HepG2 (cell line): ENCODE measurements around the gene FNDC3B. TPM values are rescaled to one million over a fixed set of nuclear protein-coding genes. Genes with fewer than 3 reads are reported as not detected.

Source experiments
- GABPB1 ChIP-seq: IDR thresholded peaks from 2 replicates; pipeline ENCODE4 v1.6.1; 2016; ENCODE audit warnings: mild to moderate bottlenecking, missing genetic modification reagents, moderate library complexity, missing compliant biosample characterization
- JUNB ChIP-seq: sonication (generic); formaldehyde crosslinking; IDR thresholded peaks from 2 replicates; pipeline ENCODE4 v1.8.0; 2022; ENCODE audit warnings: missing genetic modification reagents, mild to moderate bottlenecking, borderline replicate concordance
- MAFK ChIP-seq, 2 experiments: IDR thresholded peaks in 1 of 2; conservative IDR thresholded peaks in 1 of 2; 2 replicates each; pipeline ENCODE4 v1.6.1; 2011; ENCODE audit warnings: improper control_type of control experiment in 2 of 2, low read length in 2 of 2
- MED8 ChIP-seq: sonication (generic); formaldehyde crosslinking; IDR thresholded peaks from 2 replicates; pipeline ENCODE4 v1.8.1; 2023; ENCODE audit warnings: mild to moderate bottlenecking, missing genetic modification reagents; ENCODE audit not compliant: insufficient replicate concordance
- MEF2D ChIP-seq: sonication (generic); formaldehyde crosslinking; IDR thresholded peaks from 2 replicates; pipeline ENCODE4 v1.5.1; 2020; ENCODE audit warnings: mild to moderate bottlenecking, missing genetic modification reagents
- MTA3 ChIP-seq: sonication (generic); formaldehyde crosslinking; IDR thresholded peaks from 2 replicates; pipeline ENCODE4 v1.4.0; 2020; ENCODE audit warnings: missing genetic modification reagents
- PAWR ChIP-seq: sonication (generic); formaldehyde crosslinking; IDR thresholded peaks from 2 replicates; pipeline ENCODE4 v1.4.0; 2020; ENCODE audit warnings: missing genetic modification reagents, mild to moderate bottlenecking, borderline replicate concordance
- PITX1 ChIP-seq: sonication (generic); formaldehyde crosslinking; IDR thresholded peaks from 2 replicates; pipeline ENCODE4 v1.5.1; 2020; ENCODE audit warnings: mild to moderate bottlenecking, missing genetic modification reagents
- POLR2A ChIP-seq, 2 experiments: IDR thresholded peaks; 2 replicates each; pipeline ENCODE4 v1.6.1; 2011; ENCODE audit warnings: low read depth in 2 of 2, low read length in 2 of 2, mild to moderate bottlenecking in 1 of 2, moderate library complexity in 1 of 2; ENCODE audit not compliant: insufficient read depth in 1 of 2
- SSRP1 ChIP-seq: IDR thresholded peaks from 2 replicates; pipeline ENCODE4 v1.6.1; 2016; ENCODE audit warnings: control low read depth
- STAG1 ChIP-seq: sonication (generic); formaldehyde crosslinking; IDR thresholded peaks from 2 replicates; pipeline ENCODE4 v1.4.0; 2020; ENCODE audit warnings: missing genetic modification reagents
- ZNF382 ChIP-seq: sonication (generic); formaldehyde crosslinking; IDR thresholded peaks from 2 replicates; pipeline ENCODE4 v1.5.0; 2020; ENCODE audit warnings: missing genetic modification reagents, mild to moderate bottlenecking, borderline replicate concordance
- ZNF530 ChIP-seq: sonication (generic); formaldehyde crosslinking; IDR thresholded peaks from 2 replicates; pipeline ENCODE4 v1.5.0; 2020; ENCODE audit warnings: low read depth, mild to moderate bottlenecking, missing genetic modification reagents
- ZNF556 ChIP-seq: sonication (generic); formaldehyde crosslinking; IDR thresholded peaks from 2 replicates; pipeline ENCODE4 v1.4.0; 2020; ENCODE audit warnings: mild to moderate bottlenecking, missing genetic modification reagents, borderline replicate concordance
- ZNF558 ChIP-seq: sonication (generic); formaldehyde crosslinking; IDR thresholded peaks from 2 replicates; pipeline ENCODE4 v1.9.0; 2022; ENCODE audit warnings: mild to moderate bottlenecking, missing genetic modification reagents, borderline replicate concordance
- ZNF607 ChIP-seq: sonication (generic); formaldehyde crosslinking; IDR thresholded peaks from 2 replicates; pipeline ENCODE4 v1.5.1; 2020; ENCODE audit warnings: missing genetic modification reagents, mild to moderate bottlenecking, borderline replicate concordance
- ZNF674 ChIP-seq: sonication (generic); formaldehyde crosslinking; IDR thresholded peaks from 2 replicates; pipeline ENCODE4 v1.5.0; 2020; ENCODE audit warnings: low read depth, mild to moderate bottlenecking, missing genetic modification reagents
- ZNF883 ChIP-seq: sonication (generic); formaldehyde crosslinking; IDR thresholded peaks from 2 replicates; pipeline ENCODE4 v1.5.1; 2020; ENCODE audit warnings: mild to moderate bottlenecking, missing genetic modification reagents; ENCODE audit errors: not compliant biosample characterization
- ZSCAN12 ChIP-seq: sonication (generic); formaldehyde crosslinking; IDR thresholded peaks from 2 replicates; pipeline ENCODE4 v1.9.0; 2021; ENCODE audit warnings: mild to moderate bottlenecking, missing genetic modification reagents
- ZSCAN21 ChIP-seq: sonication (generic); formaldehyde crosslinking; IDR thresholded peaks from 2 replicates; pipeline ENCODE4 v1.8.0; 2022; ENCODE audit warnings: mild to moderate bottlenecking, missing genetic modification reagents, moderate library complexity, borderline replicate concordance
- ZSCAN25 ChIP-seq: sonication (generic); formaldehyde crosslinking; IDR thresholded peaks from 2 replicates; pipeline ENCODE4 v1.8.0; 2022; ENCODE audit warnings: mild to moderate bottlenecking, missing genetic modification reagents
- polyA plus RNA-seq, 8 experiments: library from polyadenylated mRNA; depleted of rRNA in 3 of 8; stranded (reverse) in 7 of 8; unstranded in 1 of 8; fragments of >200 nt; fragmentation: Illumina TruSeq in 4 of 8; extraction: Trizol in 4 of 8; gene quantifications; 2 replicates each; pipeline versions ENCODE4 v1.2.1 to v1.2.3, GENCODE V29; 2011 to 2016; ENCODE audit warnings: low read depth in 4 of 8, missing spikeins in 1 of 8, mixed read lengths in 1 of 8; ENCODE audit not compliant: insufficient read depth in 1 of 8
- total RNA-seq, 5 experiments: library from RNA; depleted of rRNA; stranded (reverse); fragments of >200 nt; fragmentation: Illumina TruSeq; extraction: Trizol; gene quantifications; 2 replicates each; pipeline ENCODE4 v1.2.3, GENCODE V29; 2016; ENCODE audit warnings: low read depth in 1 of 5
- TF ChIP-seq, protein P1 (sequence below): sonication (generic); formaldehyde crosslinking; IDR thresholded peaks from 2 replicates; pipeline ENCODE4 v1.9.0; 2021; ENCODE audit warnings: missing genetic modification reagents, borderline replicate concordance
- TF ChIP-seq, protein P2 (sequence below): sonication (generic); formaldehyde crosslinking; IDR thresholded peaks from 2 replicates; pipeline ENCODE4 v1.4.0; 2020; ENCODE audit warnings: missing genetic modification reagents
- TF ChIP-seq, protein P3 (sequence below): IDR thresholded peaks from 2 replicates; pipeline ENCODE4 v1.6.1; 2016; ENCODE audit warnings: control low read depth
- TF ChIP-seq, protein P4 (sequence below): sonication (generic); formaldehyde crosslinking; IDR thresholded peaks from 2 replicates; pipeline ENCODE4 v1.4.0; 2020; ENCODE audit warnings: mild to moderate bottlenecking, missing genetic modification reagents

The FNDC3B gene
- total and polyA plus RNA-seq, 2 of the 13 experiments (the other 11 are each of a cell fraction or from before 2014, with no cell fraction given): 74.8 to 103 TPM

DNA sequence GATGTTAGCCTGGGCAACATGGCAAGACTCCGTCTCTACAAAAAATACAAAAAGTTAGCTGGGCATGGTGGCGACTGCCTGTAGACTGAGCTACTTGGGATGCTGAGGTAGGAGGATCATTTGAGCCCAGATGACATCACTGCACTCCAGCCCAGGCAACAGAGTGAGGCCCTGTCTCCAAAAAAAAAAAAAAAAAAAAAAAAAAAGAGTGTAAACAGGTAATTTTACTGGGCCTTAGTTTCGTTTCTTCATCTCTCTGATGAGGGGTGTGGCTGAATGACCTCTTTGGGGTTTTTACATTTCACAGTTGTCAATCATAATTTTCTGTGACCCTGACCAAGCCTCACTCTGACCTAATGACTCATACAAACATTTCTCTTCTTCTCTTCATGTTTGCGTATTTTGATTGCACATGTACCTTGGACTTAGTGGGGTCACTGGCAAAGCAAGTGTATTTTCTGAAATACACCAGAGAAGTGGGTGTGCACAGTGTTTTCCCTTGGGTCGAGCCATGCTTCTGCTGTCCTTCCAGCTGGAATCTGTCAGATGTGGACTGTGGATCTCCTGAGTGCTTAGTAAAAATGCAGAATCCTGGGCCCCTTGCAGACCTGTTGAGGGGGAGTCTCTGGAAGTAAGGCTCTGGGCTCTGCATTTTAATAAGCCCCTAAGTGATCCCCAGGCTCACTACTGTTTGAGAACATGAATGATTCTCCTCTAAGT is 140.5 kb downstream of the FNDC3B start (continued):
- TF ChIP-seq SSRP1: peak; percentile 77; the same call in 1 of the 2 replicates
- TF ChIP-seq PAWR (CRISPR knock-in tag): no peak
- TF ChIP-seq GABPB1 (CRISPR knock-in tag): no peak
- TF ChIP-seq ZNF558 (CRISPR knock-in tag): no peak
- TF ChIP-seq ZSCAN12 (CRISPR knock-in tag): no peak
- peak; percentile 50 for TF ChIP-seq MED8
- TF ChIP-seq ZNF883 (CRISPR knock-in tag): no peak
- no peak for TF ChIP-seq ZNF674 (CRISPR knock-in tag)
- peak; percentile 22; the same call in 1 of the 2 replicates for TF ChIP-seq STAG1 (CRISPR knock-in tag)
- no peak for TF ChIP-seq ZSCAN21
- peak; percentile 89 for TF ChIP-seq MEF2D
- no peak for TF ChIP-seq ZNF556 (CRISPR knock-in tag)
- peak; percentile 93 for TF ChIP-seq PITX1 (CRISPR knock-in tag)
- TF ChIP-seq, protein P1, sequence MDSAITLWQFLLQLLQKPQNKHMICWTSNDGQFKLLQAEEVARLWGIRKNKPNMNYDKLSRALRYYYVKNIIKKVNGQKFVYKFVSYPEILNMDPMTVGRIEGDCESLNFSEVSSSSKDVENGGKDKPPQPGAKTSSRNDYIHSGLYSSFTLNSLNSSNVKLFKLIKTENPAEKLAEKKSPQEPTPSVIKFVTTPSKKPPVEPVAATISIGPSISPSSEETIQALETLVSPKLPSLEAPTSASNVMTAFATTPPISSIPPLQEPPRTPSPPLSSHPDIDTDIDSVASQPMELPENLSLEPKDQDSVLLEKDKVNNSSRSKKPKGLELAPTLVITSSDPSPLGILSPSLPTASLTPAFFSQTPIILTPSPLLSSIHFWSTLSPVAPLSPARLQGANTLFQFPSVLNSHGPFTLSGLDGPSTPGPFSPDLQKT: no peak
- TF ChIP-seq MTA3 (CRISPR knock-in tag): no peak
- TF ChIP-seq, protein P2, sequence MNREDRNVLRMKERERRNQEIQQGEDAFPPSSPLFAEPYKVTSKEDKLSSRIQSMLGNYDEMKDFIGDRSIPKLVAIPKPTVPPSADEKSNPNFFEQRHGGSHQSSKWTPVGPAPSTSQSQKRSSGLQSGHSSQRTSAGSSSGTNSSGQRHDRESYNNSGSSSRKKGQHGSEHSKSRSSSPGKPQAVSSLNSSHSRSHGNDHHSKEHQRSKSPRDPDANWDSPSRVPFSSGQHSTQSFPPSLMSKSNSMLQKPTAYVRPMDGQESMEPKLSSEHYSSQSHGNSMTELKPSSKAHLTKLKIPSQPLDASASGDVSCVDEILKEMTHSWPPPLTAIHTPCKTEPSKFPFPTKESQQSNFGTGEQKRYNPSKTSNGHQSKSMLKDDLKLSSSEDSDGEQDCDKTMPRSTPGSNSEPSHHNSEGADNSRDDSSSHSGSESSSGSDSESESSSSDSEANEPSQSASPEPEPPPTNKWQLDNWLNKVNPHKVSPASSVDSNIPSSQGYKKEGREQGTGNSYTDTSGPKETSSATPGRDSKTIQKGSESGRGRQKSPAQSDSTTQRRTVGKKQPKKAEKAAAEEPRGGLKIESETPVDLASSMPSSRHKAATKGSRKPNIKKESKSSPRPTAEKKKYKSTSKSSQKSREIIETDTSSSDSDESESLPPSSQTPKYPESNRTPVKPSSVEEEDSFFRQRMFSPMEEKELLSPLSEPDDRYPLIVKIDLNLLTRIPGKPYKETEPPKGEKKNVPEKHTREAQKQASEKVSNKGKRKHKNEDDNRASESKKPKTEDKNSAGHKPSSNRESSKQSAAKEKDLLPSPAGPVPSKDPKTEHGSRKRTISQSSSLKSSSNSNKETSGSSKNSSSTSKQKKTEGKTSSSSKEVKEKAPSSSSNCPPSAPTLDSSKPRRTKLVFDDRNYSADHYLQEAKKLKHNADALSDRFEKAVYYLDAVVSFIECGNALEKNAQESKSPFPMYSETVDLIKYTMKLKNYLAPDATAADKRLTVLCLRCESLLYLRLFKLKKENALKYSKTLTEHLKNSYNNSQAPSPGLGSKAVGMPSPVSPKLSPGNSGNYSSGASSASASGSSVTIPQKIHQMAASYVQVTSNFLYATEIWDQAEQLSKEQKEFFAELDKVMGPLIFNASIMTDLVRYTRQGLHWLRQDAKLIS (CRISPR knock-in tag): no peak; the same call in 1 of the 2 replicates
- peak; percentile 1; the same call in 1 of the 2 replicates for TF ChIP-seq ZSCAN25 (CRISPR knock-in tag)
- TF ChIP-seq ZNF530: no peak
- TF ChIP-seq ZNF607 (CRISPR knock-in tag): peak; percentile 24; the same call in 1 of the 2 replicates
- TF ChIP-seq, protein P3, sequence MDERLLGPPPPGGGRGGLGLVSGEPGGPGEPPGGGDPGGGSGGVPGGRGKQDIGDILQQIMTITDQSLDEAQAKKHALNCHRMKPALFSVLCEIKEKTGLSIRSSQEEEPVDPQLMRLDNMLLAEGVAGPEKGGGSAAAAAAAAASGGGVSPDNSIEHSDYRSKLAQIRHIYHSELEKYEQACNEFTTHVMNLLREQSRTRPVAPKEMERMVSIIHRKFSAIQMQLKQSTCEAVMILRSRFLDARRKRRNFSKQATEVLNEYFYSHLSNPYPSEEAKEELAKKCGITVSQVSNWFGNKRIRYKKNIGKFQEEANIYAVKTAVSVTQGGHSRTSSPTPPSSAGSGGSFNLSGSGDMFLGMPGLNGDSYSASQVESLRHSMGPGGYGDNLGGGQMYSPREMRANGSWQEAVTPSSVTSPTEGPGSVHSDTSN (CRISPR knock-in tag): peak; percentile 80
- peak; percentile 86; the same call in 1 of the 2 replicates for TF ChIP-seq JUNB (CRISPR knock-in tag)
- TF ChIP-seq MAFK (conservative IDR thresholded peaks at IDR 0.05 in 1 of 2, IDR thresholded peaks at IDR 0.05 in 1 of 2; ENCODE audit: low read length in 2 of 2): no peak
- TF ChIP-seq ZNF382 (CRISPR knock-in tag): no peak
- TF ChIP-seq, protein P4, sequence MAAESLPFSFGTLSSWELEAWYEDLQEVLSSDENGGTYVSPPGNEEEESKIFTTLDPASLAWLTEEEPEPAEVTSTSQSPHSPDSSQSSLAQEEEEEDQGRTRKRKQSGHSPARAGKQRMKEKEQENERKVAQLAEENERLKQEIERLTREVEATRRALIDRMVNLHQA (CRISPR knock-in tag): no peak
- peak in 1 of 2 experiments; percentile 15; a peak in 2 of 4 replicates for TF ChIP-seq POLR2A (IDR thresholded peaks at IDR 0.05; ENCODE audit: insufficient read depth in 1 of 2, low read depth in 2 of 2, low read length in 2 of 2)
